Smooth muscle cell (in vitro differentiated cells): Measurements from ENCODE around the gene AKAP6. TPM values are rescaled to one million over a fixed set of nuclear protein-coding genes. Genes with fewer than 3 reads are reported as not detected.

Experiments
- DNase-seq: peaks from one replicate; lab custom pipeline; 2025; ENCODE audit not compliant: unreplicated experiment; lab: John Stamatoyannopoulos, UW
- H2AFZ ChIP-seq: fragments of 200-600 bp; sonication (generic); 2 replicates; pipeline ENCODE4 v1.6.0; 2016; ENCODE audit warnings: antibody characterized with exemption, low read depth, mild to moderate bottlenecking
- H3F3A ChIP-seq: fragments of 200-600 bp; sonication (generic); 2 replicates; pipeline ENCODE4 v1.6.0; 2017; ENCODE audit warnings: antibody characterized with exemption, low read depth
- H3K27ac ChIP-seq: fragments of 200-600 bp; sonication (generic); 2 replicates; pipeline ENCODE4 v1.5.1; 2016; ENCODE audit warnings: low read depth, mild to moderate bottlenecking
- H3K27me3 ChIP-seq: fragments of 200-600 bp; sonication (generic); 2 replicates; pipeline ENCODE4 v1.6.1; 2016; ENCODE audit warnings: low read depth, mild to moderate bottlenecking
- H3K36me3 ChIP-seq: fragments of 200-600 bp; sonication (generic); 2 replicates; pipeline ENCODE4 v1.5.1; 2016; ENCODE audit warnings: low read depth
- H3K4me1 ChIP-seq: fragments of 200-600 bp; sonication (generic); 2 replicates; pipeline ENCODE4 v1.5.1; 2016; ENCODE audit warnings: low read depth
- H3K4me2 ChIP-seq: fragments of 200-600 bp; sonication (generic); 2 replicates; pipeline ENCODE4 v1.6.0; 2016; ENCODE audit warnings: mild to moderate bottlenecking
- H3K4me3 ChIP-seq: fragments of 200-600 bp; sonication (generic); 2 replicates; pipeline ENCODE4 v1.5.1; 2016; ENCODE audit warnings: mild to moderate bottlenecking
- H3K79me2 ChIP-seq: fragments of 200-600 bp; sonication (generic); 2 replicates; pipeline ENCODE4 v1.6.0; 2016; ENCODE audit warnings: low read depth, mild to moderate bottlenecking
- H3K9ac ChIP-seq: fragments of 200-600 bp; sonication (generic); 2 replicates; pipeline ENCODE4 v1.6.0; 2016; ENCODE audit warnings: low read depth
- H3K9me3 ChIP-seq: fragments of 200-600 bp; sonication (generic); replicated peaks from 2 replicates; pipeline ENCODE4 v1.5.1; 2016; ENCODE audit warnings: low read depth
- H4K20me1 ChIP-seq: fragments of 200-600 bp; sonication (generic); 2 replicates; pipeline ENCODE4 v1.6.0; 2016; ENCODE audit warnings: low read depth
- CTCF ChIP-seq: fragments of 200-600 bp; sonication (generic); IDR thresholded peaks from 2 replicates; pipeline ENCODE4 v1.5.1; 2017; ENCODE audit warnings: borderline replicate concordance, mild to moderate bottlenecking, antibody characterized with exemption; ENCODE audit not compliant: insufficient read depth, poor library complexity, severe bottlenecking
- WGBS: methylation state at CpG from one replicate; pipeline ENCODE4 v1.1.7; 2016; ENCODE audit warnings: low lambda C conversion rate; 5-methylcytosine and 5-hydroxymethylcytosine counted together
- polyA plus RNA-seq: library from polyadenylated mRNA; unstranded; fragments of >200 nt; fragmentation: Nextera tagmentation; extraction: Ambion mirVana; gene quantifications from 2 replicates; pipeline ENCODE4 v1.2.1, GENCODE V29; 2016
- total RNA-seq: library from RNA; depleted of rRNA; stranded (reverse); fragments of >200 nt; gene quantifications from 2 replicates; pipeline ENCODE4 v1.2.3, GENCODE V29; 2014

Gene AKAP6
- total and polyA plus RNA-seq, 2 experiments from 2014 or later = 1.3 to 6.4 TPM

GRCh38 chr14:32620724-32621123, 291.6 kb downstream of the AKAP6 start:
- TF ChIP-seq CTCF = no peak
- H3K4me3 ChIP-seq = no peak overlapping the region
- no peaks in the 10 kb centered on the region for H4K20me1 ChIP-seq
- H3K36me3 ChIP-seq = no peaks in the 10 kb centered on the region
- no peaks in the 10 kb centered on the region for H3K9me3 ChIP-seq
- no peak overlapping the region for H2AFZ ChIP-seq
- no peaks in the 10 kb centered on the region for H3K4me1 ChIP-seq
- H3K4me2 ChIP-seq = no peak overlapping the region
- no peaks in the 10 kb centered on the region for H3K27me3 ChIP-seq
- H3K27ac ChIP-seq = no peak overlapping the region
- 81% methylated on average over 1 of the region's 1 CpG for WGBS
- H3K79me2 ChIP-seq = no peaks in the 10 kb centered on the region
- H3F3A ChIP-seq = no peaks in the 10 kb centered on the region
- DNase-seq = no peak
- no peak overlapping the region for H3K9ac ChIP-seq

GRCh38 chr14:32621585-32621984, 292.5 kb downstream of the AKAP6 start:
- Histone ChIP-seq H3K4me1 (no peaks in the 10 kb centered on the region), H3K27me3 (no peaks in the 10 kb centered on the region), H3K9me3 (no peaks in the 10 kb centered on the region), H3K4me2 (no peak overlapping the region), H3K9ac (no peak overlapping the region), H3K36me3 (no peaks in the 10 kb centered on the region), H3K79me2 (no peaks in the 10 kb centered on the region), H4K20me1 (no peaks in the 10 kb centered on the region), H3K27ac (no peak overlapping the region), H3K4me3 (no peak overlapping the region), H3F3A (no peaks in the 10 kb centered on the region), H2AFZ (no peak overlapping the region)
- DNase-seq = no peak
- 74% methylated on average over 1 of the region's 1 CpG for WGBS
- TF ChIP-seq CTCF = no peak

GRCh38 chr14:32622742-32623141, 293.6 kb downstream of the AKAP6 start:
- Histone ChIP-seq H3K9ac (no peak overlapping the region), H3K9me3 (no peaks in the 10 kb centered on the region)
- TF ChIP-seq CTCF = no peak

GRCh38 chr14:32623300-32624093, 294.4 kb downstream of the AKAP6 start:
- TF ChIP-seq CTCF = no peak
- Histone ChIP-seq H2AFZ (no peak overlapping the region), H3K36me3 (no peaks in the 10 kb centered on the region), H4K20me1 (no peaks in the 10 kb centered on the region), H3K27me3 (no peaks in the 10 kb centered on the region), H3K9ac (no peak overlapping the region), H3K4me2 (no peak overlapping the region), H3K4me3 (no peak overlapping the region), H3K27ac (no peak overlapping the region), H3F3A (no peaks in the 10 kb centered on the region), H3K79me2 (no peaks in the 10 kb centered on the region), H3K4me1 (no peaks in the 10 kb centered on the region), H3K9me3 (no peaks in the 10 kb centered on the region)
- 72% methylated on average over 4 of the region's 4 CpGs for WGBS
- no peak for DNase-seq

More at GRCh38 chr14:32622742-32623141, 293.6 kb downstream of the AKAP6 start:
- H3K79me2 ChIP-seq = no peaks in the 10 kb centered on the region
- DNase-seq = no peak
- H3F3A ChIP-seq = no peaks in the 10 kb centered on the region
- no peak overlapping the region for H3K4me2 ChIP-seq
- no peaks in the 10 kb centered on the region for H3K4me1 ChIP-seq
- no peak overlapping the region for H3K4me3 ChIP-seq
- no peaks in the 10 kb centered on the region for H3K27me3 ChIP-seq
- no peaks in the 10 kb centered on the region for H4K20me1 ChIP-seq
- no peak overlapping the region for H2AFZ ChIP-seq
- H3K36me3 ChIP-seq = no peaks in the 10 kb centered on the region
- WGBS = 94% methylated on average over 3 of the region's 3 CpGs
- no peak overlapping the region for H3K27ac ChIP-seq
